Liver (tissue), 9 donors: ENCODE data around the gene IL11. TPM values are rescaled to one million over a fixed set of nuclear protein-coding genes. Genes with fewer than 3 reads are reported as not detected.

ENCODE experiments used
- DNase-seq: peaks from one replicate; pipeline ENCODE4 v3.0.0-alpha.2; 2017; ENCODE audit warnings: low spot score
- H3K27ac ChIP-seq, 2 donors: one replicate each; pipeline ENCODE4 v1.7.0; 2013; ENCODE audit warnings: inconsistent platforms in 2 of 2, low read length in 2 of 2, control low read depth in 1 of 2, low read depth in 1 of 2, mild to moderate bottlenecking in 1 of 2
- H3K27me3 ChIP-seq, 4 donors: one replicate each; pipeline versions ENCODE4 v1.6.1 to v1.7.0; 2013; ENCODE audit warnings: low read length in 3 of 4, inconsistent platforms in 1 of 4, mild to moderate bottlenecking in 1 of 4, moderate library complexity in 1 of 4; ENCODE audit not compliant: control insufficient read depth in 4 of 4, insufficient read depth in 4 of 4
- H3K36me3 ChIP-seq, 4 donors: one replicate each; pipeline versions ENCODE4 v1.6.1 to v1.7.0; 2013; ENCODE audit warnings: low read length in 3 of 4, mild to moderate bottlenecking in 3 of 4, low read depth in 1 of 4, moderate library complexity in 1 of 4; ENCODE audit not compliant: control insufficient read depth in 4 of 4, insufficient read depth in 3 of 4
- H3K4me1 ChIP-seq, 4 donors: one replicate each; pipeline versions ENCODE4 v1.6.1 to v1.7.0; 2013; ENCODE audit warnings: low read length in 3 of 4, mild to moderate bottlenecking in 3 of 4, moderate library complexity in 1 of 4; ENCODE audit not compliant: control insufficient read depth in 4 of 4, insufficient read depth in 4 of 4
- H3K4me3 ChIP-seq, 3 donors: one replicate each; pipeline versions ENCODE4 v1.6.1 to v1.7.0; 2013; ENCODE audit warnings: low read length in 3 of 3, control low read depth in 1 of 3, low read depth in 1 of 3, mild to moderate bottlenecking in 1 of 3
- H3K9ac ChIP-seq, 2 donors: one replicate each; pipeline ENCODE4 v1.7.0; 2013; ENCODE audit warnings: low read length in 2 of 2, mild to moderate bottlenecking in 2 of 2, moderate library complexity in 2 of 2, control low read depth in 1 of 2, low read depth in 1 of 2
- H3K9me3 ChIP-seq, 4 donors: one replicate each; pipeline versions ENCODE4 v1.6.1 to v1.7.0; 2013; ENCODE audit warnings: low read length in 3 of 4; ENCODE audit not compliant: control insufficient read depth in 4 of 4
- ATF3 ChIP-seq: IDR thresholded peaks from 2 replicates; pipeline ENCODE4 v1.6.1; 2016; ENCODE audit warnings: antibody characterized with exemption
- CTCF ChIP-seq: fragments of 150-350 bp; IDR thresholded peaks from 2 replicates; pipeline ENCODE4 v1.5.1; 2017; ENCODE audit warnings: improper control_type of control experiment, low read depth, low read length; ENCODE audit not compliant: missing input control
- EGR1 ChIP-seq, 2 donors: IDR thresholded peaks; 2 replicates each; pipeline ENCODE4 v1.6.1; 2016 to 2018; ENCODE audit warnings: antibody characterized with exemption in 2 of 2, low read depth in 2 of 2
- FOXA1 ChIP-seq: IDR thresholded peaks from 2 replicates; pipeline ENCODE4 v1.6.1; 2016; ENCODE audit warnings: antibody characterized with exemption
- FOXA2 ChIP-seq: IDR thresholded peaks from 2 replicates; pipeline ENCODE4 v1.6.1; 2016; ENCODE audit warnings: antibody characterized with exemption
- GABPA ChIP-seq, 2 donors: IDR thresholded peaks in 1 of 2; conservative IDR thresholded peaks in 1 of 2; 2 replicates each; pipeline ENCODE4 v1.6.1; 2016; ENCODE audit warnings: antibody characterized with exemption in 2 of 2, mild to moderate bottlenecking in 1 of 2, moderate library complexity in 1 of 2
- HNF4A ChIP-seq, 2 donors: conservative IDR thresholded peaks; 2 replicates each; pipeline ENCODE4 v1.6.1; 2016; ENCODE audit warnings: antibody characterized with exemption in 2 of 2, mild to moderate bottlenecking in 2 of 2
- HNF4G ChIP-seq: IDR thresholded peaks from 2 replicates; pipeline ENCODE4 v1.6.1; 2016; ENCODE audit warnings: antibody characterized with exemption
- JUND ChIP-seq, 2 donors: IDR thresholded peaks; 2 replicates each; pipeline ENCODE4 v1.6.1; 2016; ENCODE audit warnings: antibody characterized with exemption in 2 of 2
- NR2F2 ChIP-seq: IDR thresholded peaks from 2 replicates; pipeline ENCODE4 v1.6.1; 2016; ENCODE audit warnings: antibody characterized with exemption
- RAD21 ChIP-seq, 2 donors: IDR thresholded peaks; 2 replicates each; pipeline ENCODE4 v1.6.1; 2016; ENCODE audit warnings: antibody characterized with exemption in 2 of 2, mild to moderate bottlenecking in 2 of 2
- REST ChIP-seq: IDR thresholded peaks from 2 replicates; pipeline ENCODE4 v1.6.1; 2016; ENCODE audit warnings: antibody characterized with exemption, mild to moderate bottlenecking
- RXRA ChIP-seq, 2 donors: IDR thresholded peaks; 2 replicates each; pipeline ENCODE4 v1.6.1; 2017 to 2018; ENCODE audit warnings: antibody characterized with exemption in 2 of 2, mild to moderate bottlenecking in 1 of 2
- SP1 ChIP-seq: IDR thresholded peaks from 2 replicates; pipeline ENCODE4 v1.6.1; 2018; ENCODE audit warnings: antibody characterized with exemption, mild to moderate bottlenecking
- TAF1 ChIP-seq: conservative IDR thresholded peaks from 2 replicates; pipeline ENCODE4 v1.6.1; 2016; ENCODE audit warnings: antibody characterized with exemption, mild to moderate bottlenecking
- ZBTB33 ChIP-seq: IDR thresholded peaks from 2 replicates; pipeline ENCODE4 v1.6.1; 2016; ENCODE audit warnings: antibody characterized with exemption
- WGBS: extraction: QIAGEN DNeasy Blood & Tissue Kit; methylation state at CpG from one replicate; pipeline ENCODE4 v1.1.7; 2013; 5-methylcytosine and 5-hydroxymethylcytosine counted together
- polyA plus RNA-seq, 2 donors: library from polyadenylated mRNA; stranded (reverse) in 1 of 2; unstranded in 1 of 2; fragments of 200-250 nt in 1 of 2; fragments of >200 nt in 1 of 2; fragmentation: Nextera tagmentation in 1 of 2; extraction: Ambion mirVana in 1 of 2; gene quantifications; one replicate each; pipeline versions ENCODE4 v1.2.1 to v1.2.3, GENCODE V29; 2013 to 2015
- total RNA-seq, 2 donors: library from RNA; depleted of rRNA; stranded (reverse); fragments of >200 nt; gene quantifications; one replicate each; pipeline ENCODE4 v1.2.3, GENCODE V29; 2014
- donor health status: healthy.
- donor health status: healthy.
- donor health status: healthy.
- donor health status: healthy.
- donor health status: healthy.

The IL11 gene
- total and polyA plus RNA-seq, 4 donors, result not detected

- TF ChIP-seq TAF1, result no peak
- no peak for TF ChIP-seq JUND (IDR thresholded peaks at IDR 0.05)
- no peak for TF ChIP-seq FOXA2
- Histone ChIP-seq H3K4me1 (peaks cover 0 to 2% (median 0%) of the 10 kb centered on the region in 4 donors), H3K36me3 (no peaks in the 10 kb centered on the region), H3K9ac (no peak within 1 kb of the TSS), H3K9me3 (no peaks in the 10 kb centered on the region), H3K4me3 (no peak within 1 kb of the TSS), H3K27ac (no peak within 1 kb of the TSS), H3K27me3 (peaks cover 0 to 10% (median 6%) of the 10 kb centered on the region in 4 donors)
- DNase-seq, result no peak
- 37% methylated on average over 21 of the region's 21 CpGs for WGBS
Observed at GRCh38 chr19:55376241-55376933, 6.1 kb upstream of the IL11 start, which contains the start of gene TMEM190. Gene TMEM190 (plus strand): TSS chr19:55376826. CDS start chr19:55376854, 28 bp downstream.

- Histone ChIP-seq H3K36me3 (no peaks in the 10 kb centered on the region), H3K9ac (no peak overlapping the region), H3K27ac (no peak overlapping the region), H3K4me3 (no peak overlapping the region), H3K27me3 (peaks cover 0 to 13% (median 8%) of the 10 kb centered on the region in 4 donors), H3K9me3 (no peaks in the 10 kb centered on the region), H3K4me1 (peaks cover 0 to 6% (median 2%) of the 10 kb centered on the region in 4 donors)
- 8% methylated on average over 31 of the region's 31 CpGs for WGBS
- TF ChIP-seq RAD21 (IDR thresholded peaks at IDR 0.05) (no peak), TAF1 (no peak), REST (no peak), GABPA (IDR thresholded peaks at IDR 0.05 in 1 of 2, conservative IDR thresholded peaks at IDR 0.05 in 1 of 2) (no peak), JUND (IDR thresholded peaks at IDR 0.05) (no peak), HNF4A (conservative IDR thresholded peaks at IDR 0.05) (no peak), ZBTB33 (no peak), FOXA2 (no peak), RXRA (IDR thresholded peaks at IDR 0.05) (no peak), FOXA1 (no peak), HNF4G (no peak), SP1 (no peak), ATF3 (no peak), EGR1 (IDR thresholded peaks at IDR 0.05; ENCODE audit: low read depth in 2 of 2) (no peak), NR2F2 (no peak), CTCF (no peak)
- no peak for DNase-seq
Observed at GRCh38 chr19:55373993-55374757, 3.9 kb upstream of the IL11 start.
